Natural killer cell (primary cell): ENCODE measurements around the gene NRP1. TPM values are rescaled to one million over a fixed set of nuclear protein-coding genes. Genes with fewer than 3 reads are reported as not detected.

Experiments used
- ATAC-seq, 3 donors: fragments of 150-1000 bp in 2 of 3; fragments of 200-7000 bp in 1 of 3; cut with Tn5 transposase; 1 replicate in 1 of 3; 2 replicates in 2 of 3; pipeline ENCODE4 v1.10.0; 2021; ENCODE audit warnings: mild to moderate bottlenecking in 2 of 3, moderate library complexity in 2 of 3
- DNase-seq, 2 donors: peaks; one replicate each; pipeline versions ENCODE4 v3.0.0 to v3.0.0-alpha.2; 2013 to 2021; ENCODE audit warnings: mixed read lengths in 1 of 2
- H3K27ac ChIP-seq: one replicate; pipeline ENCODE4 v1.5.1; 2013; ENCODE audit warnings: mild to moderate bottlenecking, low read length
- H3K27me3 ChIP-seq: one replicate; pipeline ENCODE4 v1.6.1; 2013; ENCODE audit warnings: low read length; ENCODE audit not compliant: control insufficient read depth, insufficient read depth
- H3K36me3 ChIP-seq: one replicate; pipeline ENCODE4 v1.6.1; 2013; ENCODE audit warnings: low read length; ENCODE audit not compliant: control insufficient read depth, insufficient read depth
- H3K4me1 ChIP-seq: one replicate; pipeline ENCODE4 v1.6.1; 2013; ENCODE audit warnings: low read length; ENCODE audit not compliant: control insufficient read depth, insufficient read depth
- H3K4me3 ChIP-seq: one replicate; pipeline ENCODE4 v1.5.1; 2013; ENCODE audit warnings: low read length
- H3K9me3 ChIP-seq: one replicate; pipeline ENCODE4 v1.6.1; 2013; ENCODE audit warnings: low read length; ENCODE audit not compliant: control insufficient read depth, insufficient read depth
- H3K27ac Mint-ChIP-seq, 2 donors: one replicate each; pipeline ENCODE4 v1.8.0; 2022; ENCODE audit warnings: mild to moderate bottlenecking in 2 of 2, mixed read lengths in 2 of 2, moderate library complexity in 1 of 2
- H3K27me3 Mint-ChIP-seq, 2 donors: one replicate each; pipeline ENCODE4 v1.8.0; 2022; ENCODE audit warnings: low read depth in 2 of 2, mixed read lengths in 2 of 2
- H3K36me3 Mint-ChIP-seq: one replicate; pipeline ENCODE4 v1.8.0; 2022; ENCODE audit warnings: mixed read lengths
- H3K4me1 Mint-ChIP-seq, 2 donors: one replicate each; pipeline ENCODE4 v1.8.0; 2022; ENCODE audit warnings: mixed read lengths in 2 of 2
- H3K4me3 Mint-ChIP-seq: one replicate; pipeline ENCODE4 v1.8.0; 2022; ENCODE audit warnings: mild to moderate bottlenecking, moderate library complexity, mixed read lengths
- H3K9me3 Mint-ChIP-seq, 2 donors: one replicate each; pipeline ENCODE4 v1.8.0; 2022; ENCODE audit warnings: mixed read lengths in 2 of 2
- CTCF ChIP-seq: fragments of 200-600 bp; IDR thresholded peaks from one replicate; pipeline ENCODE4 v1.8.0; 2022; ENCODE audit warnings: antibody characterized with exemption
- WGBS: methylation state at CpG from one replicate; pipeline ENCODE4 v1.1.7; 2013; ENCODE audit warnings: missing lambda C conversion rate; ENCODE audit not compliant: insufficient coverage; 5-methylcytosine and 5-hydroxymethylcytosine counted together
- intact Hi-C: fragments of 100-400 bp; cut with micrococcal nuclease; formaldehyde crosslinking; loops from one replicate; pipeline ENCODE4 v1.14.2; 2022
- total RNA-seq, 4 donors: library from RNA; stranded (reverse); fragments of 120-200 nt in 1 of 4; gene quantifications; one replicate each; pipeline versions ENCODE4 v1.2.3 to v1.2.4, GENCODE V29; 2013 to 2022

NRP1 gene
- total RNA-seq, 3 donors from 2014 or later (not counting 1 experiment from before 2014, with no cell fraction given) = 0.16 to 1.5 TPM; not detected in 1

- TF ChIP-seq CTCF = no peak
- no peak for ATAC-seq
- no peaks in the 10 kb centered on the region for H3K4me1 Mint-ChIP-seq
- H3K4me3 Mint-ChIP-seq = no peak overlapping the region
- no peak for DNase-seq
- peaks cover 13 to 16% of the 10 kb centered on the region in 2 donors for H3K27me3 Mint-ChIP-seq
- intact Hi-C loops = no loop called here
- H3K9me3 ChIP-seq = no peaks in the 10 kb centered on the region
- H3K27me3 ChIP-seq = no peaks in the 10 kb centered on the region
- H3K27ac ChIP-seq = no peak overlapping the region
- H3K4me1 ChIP-seq = no peaks in the 10 kb centered on the region
- no peak overlapping the region for H3K4me3 ChIP-seq
- H3K36me3 Mint-ChIP-seq = no peaks in the 10 kb centered on the region
- H3K36me3 ChIP-seq = no peaks in the 10 kb centered on the region
- no peak overlapping the region for H3K27ac Mint-ChIP-seq
- no peaks in the 10 kb centered on the region for H3K9me3 Mint-ChIP-seq
- 80% methylated on average over 2 of the region's 2 CpGs for WGBS
Measured at GRCh38 chr10:33382216-33382600, 47.7 kb upstream of the NRP1 start.

GRCh38 chr10:33381451-33382215, 47.2 kb upstream of the NRP1 start:
- intact Hi-C loops = no loop called here
- H3K4me1 Mint-ChIP-seq = no peaks in the 10 kb centered on the region
- no peak overlapping the region for H3K4me3 Mint-ChIP-seq
- ATAC-seq = no peak
- Histone ChIP-seq H3K9me3 (no peaks in the 10 kb centered on the region), H3K27me3 (no peaks in the 10 kb centered on the region), H3K4me3 (no peak overlapping the region), H3K27ac (no peak overlapping the region), H3K36me3 (no peaks in the 10 kb centered on the region), H3K4me1 (no peaks in the 10 kb centered on the region)
- WGBS = 86% methylated on average over 11 of the region's 12 CpGs
- no peak for DNase-seq
- H3K27ac Mint-ChIP-seq = no peak overlapping the region
- H3K27me3 Mint-ChIP-seq = peaks cover 13% of the 10 kb centered on the region in 2 donors
- H3K9me3 Mint-ChIP-seq = no peaks in the 10 kb centered on the region
- no peaks in the 10 kb centered on the region for H3K36me3 Mint-ChIP-seq
- TF ChIP-seq CTCF = no peak

GRCh38 chr10:33377658-33378025, 43.2 kb upstream of the NRP1 start:
- no peaks in the 10 kb centered on the region for H3K36me3 ChIP-seq
- Mint-ChIP-seq H3K9me3 (no peaks in the 10 kb centered on the region), H3K27me3 (peaks cover 0 to 7% of the 10 kb centered on the region in 2 donors), H3K27ac (no peak overlapping the region), H3K4me1 (no peaks in the 10 kb centered on the region), H3K4me3 (no peak overlapping the region), H3K36me3 (no peaks in the 10 kb centered on the region)
- WGBS = 87% methylated on average over 3 of the region's 4 CpGs
- TF ChIP-seq CTCF = no peak
- intact Hi-C loops = no loop called here
- no peak overlapping the region for H3K27ac ChIP-seq
- H3K27me3 ChIP-seq = no peaks in the 10 kb centered on the region
- no peak for DNase-seq
- no peak for ATAC-seq
- no peaks in the 10 kb centered on the region for H3K4me1 ChIP-seq
- no peaks in the 10 kb centered on the region for H3K9me3 ChIP-seq
- no peak overlapping the region for H3K4me3 ChIP-seq
